Thyroid gland (tissue), 4 donors: ENCODE measurements around the gene TMEM256. TPM values are rescaled to one million over a fixed set of nuclear protein-coding genes. Genes with fewer than 3 reads are reported as not detected.

Experiments used
- DNase-seq, 2 donors: peaks; one replicate each; pipeline ENCODE4 v3.0.0-alpha.2; 2019
- H3K27ac ChIP-seq, 3 donors: fragments of 200-600 bp; sonication (generic); 1 replicate in 2 of 3; 2 replicates in 1 of 3; pipeline ENCODE4 v1.5.1; 2016 to 2019; ENCODE audit warnings: mild to moderate bottlenecking in 1 of 3, moderate library complexity in 1 of 3
- H3K27me3 ChIP-seq: fragments of 200-600 bp; sonication (generic); one replicate; pipeline ENCODE4 v1.5.1; 2019
- H3K36me3 ChIP-seq, 2 donors: fragments of 200-600 bp; sonication (generic); one replicate each; pipeline ENCODE4 v1.5.1; 2016 to 2019
- H3K4me1 ChIP-seq, 2 donors: fragments of 200-600 bp; sonication (generic); one replicate each; pipeline ENCODE4 v1.5.1; 2017 to 2019
- H3K4me3 ChIP-seq, 3 donors: fragments of 200-600 bp; sonication (generic); replicated peaks in 1 of 3; 1 replicate in 2 of 3; 2 replicates in 1 of 3; pipeline ENCODE4 v1.5.1; 2016; ENCODE audit warnings: mild to moderate bottlenecking in 1 of 3
- H3K9me3 ChIP-seq: fragments of 200-600 bp; sonication (generic); one replicate; pipeline ENCODE4 v1.5.1; 2017
- POLR2A ChIP-seq, 2 donors: fragments of 450-650 bp; IDR thresholded peaks; one replicate each; pipeline ENCODE4 v1.6.1; 2017; ENCODE audit warnings: antibody characterized with exemption in 2 of 2, mild to moderate bottlenecking in 2 of 2, moderate library complexity in 1 of 2
- WGBS, 2 donors: methylation state at CpG; one replicate each; pipeline ENCODE4 v1.1.5; 2017; 5-methylcytosine and 5-hydroxymethylcytosine counted together
- intact Hi-C: fragments of 100-400 bp; cut with DNase I; formaldehyde crosslinking; loops from one replicate; pipeline ENCODE4 v1.15.1; 2023
- total RNA-seq, 4 donors: library from RNA; depleted of rRNA; stranded (reverse); fragments of >200 nt; gene quantifications; one replicate each; pipeline ENCODE4 v1.2.3, GENCODE V29; 2016
- TF ChIP-seq, protein P1 (sequence below), 6 experiments: fragments of 200-600 bp in 3 of 6; fragments of 450-650 bp in 3 of 6; sonication (generic) in 3 of 6; IDR thresholded peaks; one replicate each; pipeline ENCODE4 v1.5.1; 2016 to 2019; ENCODE audit warnings: antibody characterized with exemption in 6 of 6, mild to moderate bottlenecking in 2 of 6, inconsistent platforms in 1 of 6, moderate library complexity in 1 of 6

The TMEM256 gene
- total RNA-seq, 4 donors from 2014 or later = 27.8 to 133 (median 35.2) TPM

DNA sequence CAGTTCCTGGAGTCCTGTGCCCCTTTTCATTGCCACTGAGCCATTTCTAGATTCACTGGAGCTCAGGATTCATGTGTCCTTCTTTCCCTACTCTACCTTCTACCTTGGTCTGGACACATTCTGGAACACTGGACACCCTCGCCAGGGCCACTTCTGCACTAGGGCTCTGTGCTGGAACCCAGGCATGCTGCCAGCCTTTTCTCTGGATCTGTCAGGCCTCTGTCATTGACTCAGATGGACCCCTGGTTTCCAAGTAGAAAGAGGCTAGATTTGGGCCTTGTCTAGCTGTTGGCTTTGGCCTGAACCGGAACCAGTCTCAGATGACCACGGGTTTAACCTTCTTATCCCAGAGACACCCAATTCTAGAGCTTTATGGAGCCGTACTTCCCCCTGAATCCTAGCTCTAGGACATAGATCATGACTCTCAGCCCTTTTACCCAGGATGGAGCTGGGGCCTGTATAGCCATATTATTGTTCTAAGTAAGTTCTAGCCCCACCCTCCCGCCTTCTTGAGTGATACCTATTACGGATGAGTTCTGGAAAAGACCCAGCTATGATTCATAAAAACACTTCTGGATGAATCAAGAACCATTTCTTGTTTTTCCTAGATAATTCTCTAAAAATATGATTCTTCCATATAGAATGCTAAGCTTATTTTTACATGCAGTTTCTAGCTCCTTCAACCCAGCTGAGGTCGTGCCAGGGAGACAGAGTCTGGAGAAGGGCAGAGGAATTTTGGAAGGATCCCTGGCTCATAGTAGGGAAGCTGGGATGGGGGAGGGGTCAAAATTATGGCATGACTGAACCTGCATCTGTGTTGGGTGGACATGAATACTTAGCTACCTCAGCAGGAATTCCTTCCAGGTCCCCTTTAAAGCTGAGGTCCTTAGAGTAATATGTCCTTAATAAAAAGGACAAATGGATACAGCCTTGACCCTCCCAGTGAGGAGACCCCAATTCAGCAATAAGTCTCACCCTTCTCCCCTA lies 39.9 kb upstream of the TMEM256 start:
- Histone ChIP-seq H3K27me3 (no peaks in the 10 kb centered on the region), H3K9me3 (no peaks in the 10 kb centered on the region), H3K4me1 (peaks cover 11 to 36% of the 10 kb centered on the region in 2 donors), H3K36me3 (no peaks in the 10 kb centered on the region), H3K27ac (no peak overlapping the region), H3K4me3 (no peak overlapping the region)
- no peak for TF ChIP-seq POLR2A (IDR thresholded peaks at IDR 0.05)
- TF ChIP-seq, protein P1, sequence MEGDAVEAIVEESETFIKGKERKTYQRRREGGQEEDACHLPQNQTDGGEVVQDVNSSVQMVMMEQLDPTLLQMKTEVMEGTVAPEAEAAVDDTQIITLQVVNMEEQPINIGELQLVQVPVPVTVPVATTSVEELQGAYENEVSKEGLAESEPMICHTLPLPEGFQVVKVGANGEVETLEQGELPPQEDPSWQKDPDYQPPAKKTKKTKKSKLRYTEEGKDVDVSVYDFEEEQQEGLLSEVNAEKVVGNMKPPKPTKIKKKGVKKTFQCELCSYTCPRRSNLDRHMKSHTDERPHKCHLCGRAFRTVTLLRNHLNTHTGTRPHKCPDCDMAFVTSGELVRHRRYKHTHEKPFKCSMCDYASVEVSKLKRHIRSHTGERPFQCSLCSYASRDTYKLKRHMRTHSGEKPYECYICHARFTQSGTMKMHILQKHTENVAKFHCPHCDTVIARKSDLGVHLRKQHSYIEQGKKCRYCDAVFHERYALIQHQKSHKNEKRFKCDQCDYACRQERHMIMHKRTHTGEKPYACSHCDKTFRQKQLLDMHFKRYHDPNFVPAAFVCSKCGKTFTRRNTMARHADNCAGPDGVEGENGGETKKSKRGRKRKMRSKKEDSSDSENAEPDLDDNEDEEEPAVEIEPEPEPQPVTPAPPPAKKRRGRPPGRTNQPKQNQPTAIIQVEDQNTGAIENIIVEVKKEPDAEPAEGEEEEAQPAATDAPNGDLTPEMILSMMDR (IDR thresholded peaks at IDR 0.05) = no peak
- WGBS, 2 donors = 79 to 80% methylated on average over 7 of the region's 7 CpGs
- intact Hi-C loops = loop anchor here (5.0 kb wide), 1 partner anchor 34 kb away; the partner anchor contains the start of gene ZBTB4
- peak in 1 of 2 donors; percentile 17 for DNase-seq

DNA sequence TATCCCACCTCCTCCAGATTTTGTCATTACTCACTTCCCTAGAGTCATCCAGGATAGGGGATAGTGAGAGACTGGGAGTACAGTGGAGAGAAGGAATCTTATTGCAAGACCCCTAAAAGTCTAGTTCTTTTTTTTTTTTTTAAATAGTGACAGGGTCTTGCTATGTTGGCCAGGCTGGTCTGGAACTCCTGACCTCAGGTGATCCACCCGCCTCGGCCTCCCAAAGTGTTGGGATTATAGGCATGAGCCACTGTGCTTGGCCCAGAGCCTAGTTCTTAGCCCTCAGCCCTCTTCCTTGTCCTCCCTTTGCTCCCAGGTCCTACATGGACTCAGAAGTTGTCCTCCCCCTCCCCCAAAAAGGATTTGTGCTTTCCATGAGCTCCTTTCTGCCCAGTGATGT lies 38.2 kb upstream of the TMEM256 start:
- WGBS, 2 donors = 97 to 100% methylated on average over 2 of the region's 2 CpGs
- no peak overlapping the region for H3K27ac ChIP-seq
- no peaks in the 10 kb centered on the region for H3K27me3 ChIP-seq
- DNase-seq = no peak
- H3K4me3 ChIP-seq = no peak overlapping the region
- H3K36me3 ChIP-seq = no peaks in the 10 kb centered on the region
- no peaks in the 10 kb centered on the region for H3K9me3 ChIP-seq
- TF ChIP-seq, protein P1 (IDR thresholded peaks at IDR 0.05) = no peak
- TF ChIP-seq POLR2A (IDR thresholded peaks at IDR 0.05) = no peak
- intact Hi-C loops = loop anchor here (5.0 kb wide), 1 partner anchor 35 kb away; the partner anchor contains the start of gene ZBTB4
- peaks cover 22 to 52% of the 10 kb centered on the region in 2 donors for H3K4me1 ChIP-seq

DNA sequence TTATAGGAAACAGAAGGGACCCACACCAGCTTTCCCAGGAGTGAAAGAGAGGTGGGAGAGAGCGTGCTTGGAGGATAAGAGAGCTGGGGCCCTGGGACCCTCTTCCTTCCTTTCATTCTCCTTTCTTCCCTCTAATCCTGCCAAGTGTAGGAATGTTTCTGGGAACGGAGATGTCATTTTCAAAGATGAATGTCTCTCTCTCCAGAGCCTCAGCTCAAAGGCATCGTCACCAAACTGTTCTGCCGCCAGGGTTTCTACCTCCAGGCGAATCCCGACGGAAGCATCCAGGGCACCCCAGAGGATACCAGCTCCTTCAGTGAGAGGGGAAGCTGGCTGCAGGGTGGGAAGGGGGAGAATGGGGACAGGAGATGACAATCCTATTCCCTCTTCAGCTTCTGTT lies 37.4 kb upstream of the TMEM256 start:
- Histone ChIP-seq H3K4me3 (no peak overlapping the region), H3K9me3 (no peaks in the 10 kb centered on the region), H3K27ac (peak overlapping the region in 2 of 3 donors; percentile 69 to 82), H3K36me3 (no peaks in the 10 kb centered on the region), H3K27me3 (no peaks in the 10 kb centered on the region), H3K4me1 (peaks cover 29 to 60% of the 10 kb centered on the region in 2 donors)
- 80 to 81% methylated on average over 7 of the region's 7 CpGs for WGBS, 2 donors
- TF ChIP-seq POLR2A (IDR thresholded peaks at IDR 0.05) = no peak
- TF ChIP-seq, protein P1 (IDR thresholded peaks at IDR 0.05) = no peak
- no peak for DNase-seq
- intact Hi-C loops = loop anchor here (5.0 kb wide), 1 partner anchor 36 kb away; the partner anchor contains the start of gene ZBTB4

DNA sequence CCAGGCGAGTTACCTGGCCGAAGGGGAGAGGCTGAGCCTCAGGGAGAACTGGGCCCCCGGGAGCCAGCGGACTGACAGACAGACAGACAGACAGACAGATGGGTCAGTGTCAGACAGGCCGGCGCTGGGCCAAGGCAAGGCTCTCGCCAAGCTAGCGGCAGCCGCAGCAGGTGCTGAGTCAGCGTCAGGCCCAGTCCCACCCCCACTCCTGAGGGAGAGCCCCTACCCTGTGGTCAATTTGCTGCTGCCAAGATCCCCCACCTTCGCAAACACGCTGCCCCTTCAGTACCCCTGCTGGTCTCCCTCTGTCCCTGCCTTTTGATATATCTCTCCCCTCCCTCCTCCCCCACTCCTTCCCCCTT lies 36.9 kb upstream of the TMEM256 start:
- H3K27ac ChIP-seq = peak overlapping the region in 2 of 3 donors; percentile 69 to 82
- no peaks in the 10 kb centered on the region for H3K9me3 ChIP-seq
- TF ChIP-seq POLR2A (IDR thresholded peaks at IDR 0.05) = no peak
- TF ChIP-seq, protein P1 (IDR thresholded peaks at IDR 0.05) = no peak
- WGBS, 2 donors = 15 to 28% methylated on average over 2 to 11 of the region's 12 CpGs
- no peaks in the 10 kb centered on the region for H3K27me3 ChIP-seq
- intact Hi-C loops = loop anchor here (5.0 kb wide), 1 partner anchor 36 kb away; the partner anchor contains the start of gene ZBTB4
- H3K36me3 ChIP-seq = no peaks in the 10 kb centered on the region
- H3K4me1 ChIP-seq = peaks cover 34 to 62% of the 10 kb centered on the region in 2 donors
- H3K4me3 ChIP-seq = peak overlapping the region in 1 of 3 donors; percentile 51
- peak; percentile 75 to 79 for DNase-seq
